Measurements from ENCODE around the gene RFNG.

- TF ChIP-seq, protein P1, sequence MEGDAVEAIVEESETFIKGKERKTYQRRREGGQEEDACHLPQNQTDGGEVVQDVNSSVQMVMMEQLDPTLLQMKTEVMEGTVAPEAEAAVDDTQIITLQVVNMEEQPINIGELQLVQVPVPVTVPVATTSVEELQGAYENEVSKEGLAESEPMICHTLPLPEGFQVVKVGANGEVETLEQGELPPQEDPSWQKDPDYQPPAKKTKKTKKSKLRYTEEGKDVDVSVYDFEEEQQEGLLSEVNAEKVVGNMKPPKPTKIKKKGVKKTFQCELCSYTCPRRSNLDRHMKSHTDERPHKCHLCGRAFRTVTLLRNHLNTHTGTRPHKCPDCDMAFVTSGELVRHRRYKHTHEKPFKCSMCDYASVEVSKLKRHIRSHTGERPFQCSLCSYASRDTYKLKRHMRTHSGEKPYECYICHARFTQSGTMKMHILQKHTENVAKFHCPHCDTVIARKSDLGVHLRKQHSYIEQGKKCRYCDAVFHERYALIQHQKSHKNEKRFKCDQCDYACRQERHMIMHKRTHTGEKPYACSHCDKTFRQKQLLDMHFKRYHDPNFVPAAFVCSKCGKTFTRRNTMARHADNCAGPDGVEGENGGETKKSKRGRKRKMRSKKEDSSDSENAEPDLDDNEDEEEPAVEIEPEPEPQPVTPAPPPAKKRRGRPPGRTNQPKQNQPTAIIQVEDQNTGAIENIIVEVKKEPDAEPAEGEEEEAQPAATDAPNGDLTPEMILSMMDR (IDR thresholded peaks at IDR 0.05) = no peak
- no peak for TF ChIP-seq POLR2A (IDR thresholded peaks at IDR 0.05)
Measured at GRCh38 chr17:82101301-82101715, 49.7 kb upstream of the RFNG start.

Data from uterus (tissue), 2 donors.